T1000 (cell line): Measurements from ENCODE around the gene HOXA3.

Source experiments
- DNase-seq: peaks from one replicate; lab custom pipeline; 2025; ENCODE audit warnings: mixed read lengths; lab: John Stamatoyannopoulos, UW

The HOXA3 gene

GRCh38 chr7:27129729-27130539 is 22.4 kb downstream of the HOXA3 start:
- DNase-seq = peak; percentile 42

GRCh38 chr7:27128776-27129728 is 23.3 kb downstream of the HOXA3 start:
- no peak for DNase-seq

GRCh38 chr7:27128034-27128433 is 24.3 kb downstream of the HOXA3 start:
- DNase-seq = no peak

DNA sequence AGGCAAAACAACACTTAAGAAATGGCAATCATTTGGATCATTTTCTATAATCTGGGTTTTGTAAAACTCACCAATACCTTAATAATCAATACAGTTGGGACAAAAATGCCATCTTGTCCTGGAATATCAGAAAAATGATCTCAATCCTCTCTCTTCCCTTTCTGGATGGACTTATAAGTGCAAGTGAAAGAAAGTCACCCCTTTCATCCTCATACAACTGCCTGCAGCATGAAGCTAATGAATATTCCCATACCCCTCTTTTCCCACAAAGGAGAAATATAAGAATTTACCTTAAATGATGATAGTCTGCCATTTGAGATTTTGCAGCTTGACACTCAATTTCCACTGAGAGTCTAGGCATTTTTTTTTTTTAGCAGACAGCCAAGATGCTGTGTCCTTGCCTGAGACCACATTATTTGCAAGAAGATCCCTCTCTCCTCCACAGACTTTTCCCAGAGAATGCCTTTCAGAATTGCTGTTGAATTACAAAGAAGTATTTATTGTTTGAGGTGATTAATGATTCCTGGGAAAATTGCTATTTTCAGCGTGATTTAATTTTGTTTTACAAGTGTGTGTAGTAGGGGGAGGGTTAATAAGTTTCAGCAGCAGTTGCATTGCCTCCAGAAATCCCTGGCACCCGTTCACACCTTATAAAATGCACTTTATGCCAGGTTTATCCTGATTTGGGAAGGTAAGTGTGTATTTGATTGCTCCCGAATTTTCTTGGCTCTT is 25.6 kb downstream of the HOXA3 start:
- no peak for DNase-seq

- no peak for DNase-seq
Observed at GRCh38 chr7:27125986-27126394, 26.4 kb downstream of the HOXA3 start.

- no peak for DNase-seq
Observed at GRCh38 chr7:27124902-27125689, 27.3 kb downstream of the HOXA3 start.

- DNase-seq = peak; percentile 41
Observed at GRCh38 chr7:27124096-27124901, 28.1 kb downstream of the HOXA3 start.

DNA sequence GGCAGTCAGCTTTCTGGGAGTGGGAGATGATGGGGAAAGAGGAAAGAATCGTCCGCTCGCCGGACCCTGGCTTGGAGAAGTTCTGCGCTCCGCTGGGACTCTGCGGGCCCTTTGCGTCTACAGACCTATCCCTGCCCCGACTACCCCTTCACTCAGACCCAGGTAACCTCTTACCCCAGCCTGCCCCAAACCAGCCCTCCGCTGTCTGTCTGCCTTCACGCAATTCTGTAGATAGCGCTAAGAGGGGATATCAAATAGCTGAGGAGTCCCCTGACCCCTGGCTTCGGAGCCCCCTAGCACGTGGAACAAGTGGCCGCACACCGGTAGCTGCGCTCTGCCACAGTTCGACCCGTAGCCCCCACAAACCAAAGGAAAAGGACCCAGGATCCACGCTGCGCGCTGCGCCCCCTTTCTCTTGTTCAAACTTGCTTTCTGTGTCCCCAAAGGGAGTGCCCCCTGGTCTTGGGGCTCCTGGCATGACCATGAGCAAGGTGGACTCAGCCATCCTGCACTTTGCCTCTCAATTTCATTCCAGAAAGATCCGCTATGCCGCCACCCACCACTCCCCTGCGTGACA is 28.8 kb downstream of the HOXA3 start:
- DNase-seq = no peak

GRCh38 chr7:27123007-27123476 is 29.3 kb downstream of the HOXA3 start:
- no peak for DNase-seq

- no peak for DNase-seq
Observed at GRCh38 chr7:27122077-27122910, 30.1 kb downstream of the HOXA3 start.

DNA sequence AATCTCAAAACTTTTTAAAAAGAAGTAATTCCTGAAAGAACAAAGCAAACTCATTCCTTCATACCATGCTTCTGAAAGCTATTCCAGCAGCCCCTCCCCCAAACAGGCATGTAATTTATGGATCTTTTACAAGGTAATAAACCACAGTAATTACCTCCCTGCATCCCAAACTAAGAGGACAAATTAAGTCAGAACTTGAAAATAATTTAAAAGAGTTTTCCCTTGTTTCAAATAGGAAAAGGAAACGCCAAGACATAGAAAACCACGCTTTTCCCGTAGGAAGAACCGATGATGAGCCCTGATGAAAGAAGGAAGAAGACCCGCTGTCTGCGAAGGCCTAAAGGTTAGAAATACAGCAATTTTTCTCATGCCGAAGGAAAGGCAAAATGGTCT is 30.7 kb downstream of the HOXA3 start:
- no peak for DNase-seq

DNA sequence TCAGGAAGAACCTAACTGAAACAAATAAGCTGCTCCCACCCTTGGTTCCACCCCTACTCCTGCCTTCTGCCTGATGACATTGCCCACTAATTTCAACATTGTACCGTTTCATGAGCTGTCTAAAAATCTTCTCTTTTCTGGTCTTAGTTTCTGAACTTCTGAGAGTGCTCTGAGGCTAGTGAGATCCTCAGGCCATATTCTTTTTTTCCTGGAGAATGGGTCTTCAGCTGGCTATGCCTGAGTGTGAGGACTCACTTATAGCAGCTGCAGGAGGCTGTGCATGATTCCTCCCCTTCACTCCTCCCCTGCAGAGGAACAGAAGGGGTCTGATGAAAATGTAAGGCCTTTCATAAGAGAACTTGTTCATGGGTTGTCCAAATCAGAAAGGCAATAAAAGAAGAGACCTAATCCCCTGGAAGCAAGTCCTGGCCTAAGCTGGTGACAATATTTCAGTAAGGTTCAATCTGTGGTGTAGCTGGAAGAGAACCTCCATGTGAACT is 32.9 kb downstream of the HOXA3 start:
- no peak for DNase-seq

GRCh38 chr7:27118580-27118979 is 33.8 kb downstream of the HOXA3 start:
- DNase-seq = no peak

- DNase-seq = no peak
Observed at GRCh38 chr7:27117887-27118491, 34.4 kb downstream of the HOXA3 start.

DNA sequence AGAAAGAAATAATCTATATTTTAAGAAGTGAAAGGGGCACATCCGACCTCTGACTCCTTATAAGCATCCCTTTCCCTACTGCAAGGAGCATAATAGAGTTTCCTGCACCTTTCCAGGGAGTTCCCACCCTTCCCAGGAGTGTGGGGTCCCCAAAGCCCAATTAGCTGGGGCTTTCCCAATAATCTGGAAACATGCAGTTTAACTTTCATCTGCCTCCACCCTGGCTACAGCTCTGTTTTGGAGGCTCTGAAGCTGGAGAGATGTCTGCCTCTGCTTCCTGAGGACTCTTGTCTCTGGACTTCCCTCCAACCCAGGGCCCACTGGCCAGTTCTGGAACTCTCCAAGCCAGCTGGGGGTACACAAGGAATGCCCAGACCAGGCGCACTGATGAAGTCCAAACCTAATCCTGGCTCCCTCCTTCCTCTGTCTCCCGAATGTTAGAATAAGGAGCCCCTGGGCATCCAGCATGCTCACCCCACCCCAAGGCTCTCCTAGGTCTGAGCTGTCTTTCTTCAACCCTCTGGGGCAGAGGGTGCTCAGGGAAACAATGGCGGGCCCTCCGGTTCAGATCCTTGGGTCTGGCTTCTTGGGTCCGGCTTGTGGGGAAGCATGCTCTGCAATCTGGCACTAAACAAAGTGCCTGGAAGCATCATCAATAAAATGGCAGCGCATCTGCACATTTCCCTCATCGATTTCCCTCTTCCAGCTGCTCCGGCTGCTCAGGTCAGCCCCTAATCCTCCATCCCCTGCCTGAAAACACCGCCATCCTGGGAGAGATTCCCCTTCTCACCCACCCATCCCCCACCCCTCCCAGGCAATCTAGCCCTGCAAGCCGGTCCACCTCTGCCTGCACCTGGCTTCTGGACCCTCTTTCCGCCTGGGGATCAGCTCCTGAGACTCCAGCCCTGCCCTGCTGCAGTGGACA is 35.2 kb downstream of the HOXA3 start:
- no peak for DNase-seq

GRCh38 chr7:27116031-27116961 is 36.1 kb downstream of the HOXA3 start:
- DNase-seq = no peak
